Coronary artery (tissue), 2 donors: ENCODE data around the gene PTGDS.
A peak's percentile ranks its signal among the peaks of the same experiment; 100 is the strongest.

Experiments used
- DNase-seq: peaks from one replicate; pipeline ENCODE4 v3.0.0-alpha.2; 2017; ENCODE audit warnings: low spot score
- H3K27ac ChIP-seq, 2 donors: fragments of 200-600 bp; sonication (generic); one replicate each; pipeline ENCODE4 v1.5.1; 2016 to 2019
- H3K4me3 ChIP-seq: fragments of 200-600 bp; sonication (generic); 2 replicates; pipeline ENCODE4 v1.5.1; 2016; ENCODE audit warnings: mild to moderate bottlenecking, moderate library complexity
- CTCF ChIP-seq: fragments of 200-600 bp; sonication (generic); IDR thresholded peaks from one replicate; pipeline ENCODE4 v1.5.1; 2019; ENCODE audit warnings: antibody characterized with exemption

The PTGDS gene

GRCh38 chr9:136985027-136985602 lies 7.8 kb downstream of the PTGDS start:
- no peak for TF ChIP-seq CTCF
- peak overlapping the region; percentile 22 for H3K4me3 ChIP-seq
- H3K27ac ChIP-seq, result no peak overlapping the region
- DNase-seq, result no peak

GRCh38 chr9:136985853-136986252 lies 8.5 kb downstream of the PTGDS start:
- H3K27ac ChIP-seq, result no peak overlapping the region
- H3K4me3 ChIP-seq, result peak overlapping the region; percentile 22
- TF ChIP-seq CTCF, result no peak

GRCh38 chr9:136988872-136989271 lies 11.6 kb downstream of the PTGDS start:
- no peak for TF ChIP-seq CTCF
- no peak overlapping the region for H3K4me3 ChIP-seq
- no peak for DNase-seq
- H3K27ac ChIP-seq, result no peak overlapping the region

More at GRCh38 chr9:136985853-136986252, 8.5 kb downstream of the PTGDS start:
- DNase-seq, result no peak

GRCh38 chr9:136990242-136990911 lies 13.1 kb downstream of the PTGDS start:
- Histone ChIP-seq H3K4me3 (no peak overlapping the region), H3K27ac (no peak overlapping the region)
- DNase-seq, result no peak
- no peak for TF ChIP-seq CTCF

GRCh38 chr9:136991993-136992818 lies 14.9 kb downstream of the PTGDS start, which contains the start of gene PAXX:
Gene PAXX (plus strand): TSS chr9:136992422. CDS start chr9:136992444, 22 bp downstream.
- H3K27ac ChIP-seq, result peak within 1 kb of the TSS; percentile 78 to 89
- peak; percentile 87 for DNase-seq
- H3K4me3 ChIP-seq, result peak within 1 kb of the TSS; percentile 99
- TF ChIP-seq CTCF, result no peak

- H3K4me3 ChIP-seq, result peak overlapping the region; percentile 99
- H3K27ac ChIP-seq, result peak overlapping the region in 1 of 2 donors; percentile 89
- no peak for DNase-seq
- TF ChIP-seq CTCF, result no peak
Measured at GRCh38 chr9:136992819-136993369, 15.6 kb downstream of the PTGDS start.
